Ovary (tissue), 3 donors: ENCODE measurements around the gene SIN3A.

Experiments
- CTCF ChIP-seq, 3 donors: fragments of 450-650 bp in 2 of 3; fragments of 200-600 bp in 1 of 3; IDR thresholded peaks; one replicate each; pipeline versions ENCODE4 v1.5.1 to v1.8.0; 2016 to 2022; ENCODE audit warnings: antibody characterized with exemption in 3 of 3, mild to moderate bottlenecking in 1 of 3
- POLR2A ChIP-seq: fragments of 450-650 bp; IDR thresholded peaks from one replicate; pipeline ENCODE4 v1.6.1; 2017; ENCODE audit warnings: antibody characterized with exemption, mild to moderate bottlenecking, moderate library complexity
- donor health status: DM: no; HTN: no; CAD: no.

- TF ChIP-seq CTCF (IDR thresholded peaks at IDR 0.05) (no peak), POLR2A (no peak)
These were observed 87.7 kb downstream of the SIN3A start for GRCh38 chr15:75363786-75364185.
